Sigmoid colon (tissue), 7 donors: ENCODE data around the gene AP1M2. TPM values are rescaled to one million over a fixed set of nuclear protein-coding genes. Genes with fewer than 3 reads are reported as not detected.

Source experiments
- DNase-seq: peaks from one replicate; pipeline ENCODE4 v3.0.0-alpha.2; 2019
- H3K27ac ChIP-seq, 4 donors: fragments of 200-600 bp; sonication (generic); one replicate each; pipeline ENCODE4 v1.5.1; 2016 to 2019; ENCODE audit warnings: mild to moderate bottlenecking in 1 of 4
- H3K27me3 ChIP-seq, 3 donors: fragments of 200-600 bp; sonication (generic); one replicate each; pipeline ENCODE4 v1.5.1; 2019; ENCODE audit warnings: mild to moderate bottlenecking in 1 of 3
- H3K36me3 ChIP-seq, 4 donors: fragments of 200-600 bp; sonication (generic); one replicate each; pipeline ENCODE4 v1.5.1; 2016 to 2019
- H3K4me1 ChIP-seq, 4 donors: fragments of 200-600 bp; sonication (generic); one replicate each; pipeline ENCODE4 v1.5.1; 2017 to 2019
- H3K4me3 ChIP-seq, 4 donors: fragments of 200-600 bp; sonication (generic); one replicate each; pipeline ENCODE4 v1.5.1; 2017 to 2019; ENCODE audit warnings: mild to moderate bottlenecking in 2 of 4, moderate library complexity in 1 of 4
- H3K9me3 ChIP-seq, 4 donors: fragments of 200-600 bp in 3 of 4; sonication (generic) in 3 of 4; one replicate each; pipeline versions ENCODE4 v1.5.1 to v1.6.1; 2013 to 2019
- CTCF ChIP-seq, 4 experiments: fragments of 450-650 bp in 3 of 4; fragments of 200-600 bp in 1 of 4; IDR thresholded peaks; one replicate each; pipeline ENCODE4 v1.5.1; 2016 to 2019; ENCODE audit warnings: antibody characterized with exemption in 4 of 4, mild to moderate bottlenecking in 3 of 4, moderate library complexity in 2 of 4
- EP300 ChIP-seq, 4 donors: sonication (generic); formaldehyde crosslinking; IDR thresholded peaks; one replicate each; pipeline ENCODE4 v1.6.1; 2017; ENCODE audit warnings: antibody characterized with exemption in 4 of 4
- POLR2A ChIP-seq, 2 donors: fragments of 450-650 bp; IDR thresholded peaks; one replicate each; pipeline ENCODE4 v1.6.1; 2016; ENCODE audit warnings: antibody characterized with exemption in 2 of 2, mild to moderate bottlenecking in 2 of 2, moderate library complexity in 2 of 2
- POLR2AphosphoS5 ChIP-seq, 4 donors: sonication (generic); formaldehyde crosslinking; IDR thresholded peaks; one replicate each; pipeline ENCODE4 v1.6.1; 2017; ENCODE audit warnings: antibody characterized with exemption in 4 of 4
- WGBS, 2 donors: extraction: QIAGEN DNeasy Blood & Tissue Kit; methylation state at CpG; one replicate each; pipeline ENCODE4 v1.1.7; 2013; 5-methylcytosine and 5-hydroxymethylcytosine counted together
- intact Hi-C: fragments of 100-400 bp; cut with DNase I; formaldehyde crosslinking; loops from one replicate; pipeline ENCODE4 v1.15.1; 2023
- polyA plus RNA-seq, 3 donors: library from polyadenylated mRNA; stranded (reverse); fragments of 200-250 nt; gene quantifications; one replicate each; pipeline ENCODE4 v1.2.3, GENCODE V29; 2013
- small RNA-seq, 3 donors: library from RNA; depleted of rRNA; stranded (forward); fragments of <200 nt; gene quantifications; one replicate each; pipeline ENCODE3, GENCODE V24; 2016
- total RNA-seq, 4 donors: library from RNA; depleted of rRNA; stranded (reverse); fragments of >200 nt; gene quantifications; one replicate each; pipeline ENCODE4 v1.1.0, GENCODE V29; 2016
- donor health status: healthy with polysubstance abuse.
- donor health status: Bipolar disorder and iron deficiency.
- donor health status: healthy.

The AP1M2 gene
- total and polyA plus RNA-seq, 7 donors: 1.1 to 178 (median 95.8) TPM; not detected in 2

DNA sequence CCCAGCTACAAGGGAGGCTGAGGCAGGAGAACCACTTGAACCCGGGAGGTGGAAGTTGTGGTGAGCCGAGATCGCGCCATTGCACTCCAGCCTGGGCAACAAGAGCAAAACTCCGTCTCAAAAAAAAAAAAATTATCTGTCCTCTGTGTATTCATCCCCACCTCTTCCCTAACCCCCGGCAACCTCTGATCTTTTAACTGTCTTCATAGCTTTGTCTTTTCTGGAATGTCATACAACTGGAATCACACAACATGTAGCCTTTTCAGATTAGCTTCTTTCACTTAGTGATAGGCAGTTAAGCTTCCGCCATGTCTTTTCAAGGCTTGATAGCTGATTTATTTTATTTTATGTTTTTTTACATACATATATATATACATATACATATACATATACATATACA is 61.5 kb downstream of the AP1M2 start:
- Histone ChIP-seq H3K27me3 (peaks cover 0 to 4% (median 0%) of the 10 kb centered on the region in 3 donors), H3K4me3 (no peak overlapping the region), H3K27ac (no peak overlapping the region), H3K9me3 (no peaks in the 10 kb centered on the region), H3K36me3 (no peaks in the 10 kb centered on the region), H3K4me1 (no peaks in the 10 kb centered on the region)
- intact Hi-C loops: no loop called here
- no peak for DNase-seq
- TF ChIP-seq POLR2A (IDR thresholded peaks at IDR 0.05) (no peak), EP300 (IDR thresholded peaks at IDR 0.05) (no peak), POLR2AphosphoS5 (IDR thresholded peaks at IDR 0.05) (no peak), CTCF (IDR thresholded peaks at IDR 0.05) (no peak)
- 87 to 90% methylated on average over 7 of the region's 7 CpGs for WGBS, 2 donors

- Histone ChIP-seq H3K27ac (no peak overlapping the region), H3K36me3 (no peaks in the 10 kb centered on the region), H3K27me3 (peaks cover 8 to 27% (median 24%) of the 10 kb centered on the region in 3 donors), H3K9me3 (no peaks in the 10 kb centered on the region), H3K4me3 (no peak overlapping the region), H3K4me1 (peaks cover 0 to 6% (median 5%) of the 10 kb centered on the region in 4 donors)
- TF ChIP-seq POLR2AphosphoS5 (IDR thresholded peaks at IDR 0.05) (no peak), POLR2A (IDR thresholded peaks at IDR 0.05) (no peak), CTCF (IDR thresholded peaks at IDR 0.05) (no peak), EP300 (IDR thresholded peaks at IDR 0.05) (no peak)
- 68 to 82% methylated on average over 3 of the region's 3 CpGs for WGBS, 2 donors
- intact Hi-C loops: no loop called here
- DNase-seq: no peak
Observed at GRCh38 chr19:10523135-10523636, 63.9 kb downstream of the AP1M2 start.

Small RNA genes lying within 50 kb of the gene (small RNA-seq; reads per million reads assigned to genes)
- gene MIR1238: 0 to 0.54 (median 0) reads per million in 3 donors
- 0 reads per million in 3 donors for gene RNU7-140P

Other genes starting within 250 kb of the AP1M2 start
- 1 to 10 TPM; 1.9 to 4.2 (median 3.4) TPM for gene ICAM3, start 247.7 kb downstream of the AP1M2 start, total RNA-seq
- gene ICAM3, start 247.7 kb downstream of the AP1M2 start, polyA plus RNA-seq: 10 to 100 TPM; 24.5 to 45.2 (median 35.4) TPM
- 100 to 1,000 TPM in 1 of 4 donors, 10 to 100 TPM in 3; 36.7 to 125 (median 50.3) TPM for gene TYK2, start 206.7 kb downstream of the AP1M2 start, total RNA-seq
- gene TYK2, start 206.7 kb downstream of the AP1M2 start, polyA plus RNA-seq: 100 to 1,000 TPM in 1 of 3 donors, 10 to 100 TPM in 2; 35.6 to 117 (median 38.4) TPM
- gene CDC37, start 183.8 kb downstream of the AP1M2 start, total RNA-seq: 100 to 1,000 TPM; 106 to 144 (median 118) TPM
- gene CDC37, start 183.8 kb downstream of the AP1M2 start, polyA plus RNA-seq: 100 to 1,000 TPM; 129 to 294 (median 146) TPM
- gene PDE4A, start 166.8 kb downstream of the AP1M2 start, total RNA-seq: 10 to 100 TPM in 3 of 4 donors, 1 to 10 TPM in 1; 7.6 to 14.7 (median 12.9) TPM
- 1 to 10 TPM; 4.2 to 7.2 (median 6.2) TPM for gene PDE4A, start 166.8 kb downstream of the AP1M2 start, polyA plus RNA-seq
- 10 to 100 TPM; 45.4 to 67.8 (median 53.1) TPM for gene KEAP1, start 84.0 kb downstream of the AP1M2 start, total RNA-seq
- 10 to 100 TPM; 43.2 to 62.4 (median 50.5) TPM for gene KEAP1, start 84.0 kb downstream of the AP1M2 start, polyA plus RNA-seq
- gene S1PR5, start 69.9 kb downstream of the AP1M2 start, total RNA-seq: not detected
- gene S1PR5, start 69.9 kb downstream of the AP1M2 start, polyA plus RNA-seq: under 1 TPM in 1 of 3 donors, not detected in 2; 0.07 TPM
- 10 to 100 TPM; 11.4 to 25.5 (median 16.7) TPM for gene ATG4D, start 43.4 kb downstream of the AP1M2 start, total RNA-seq
- 10 to 100 TPM; 70.3 to 82.5 (median 77.5) TPM for gene ATG4D, start 43.4 kb downstream of the AP1M2 start, polyA plus RNA-seq
- 10 to 100 TPM; 13.6 to 21.1 (median 16.1) TPM for gene KRI1, start 21.3 kb downstream of the AP1M2 start, total RNA-seq
- gene KRI1, start 21.3 kb downstream of the AP1M2 start, polyA plus RNA-seq: 10 to 100 TPM in 2 of 3 donors, 1 to 10 TPM in 1; 7.2 to 28.9 (median 11.4) TPM
- gene CDKN2D, start 18.3 kb downstream of the AP1M2 start, total RNA-seq: 10 to 100 TPM in 3 of 4 donors, 1 to 10 TPM in 1; 7.5 to 14.9 (median 11.3) TPM
- 10 to 100 TPM; 17.4 to 28.2 (median 17.8) TPM for gene CDKN2D, start 18.3 kb downstream of the AP1M2 start, polyA plus RNA-seq
- gene SLC44A2, start 38.2 kb upstream of the AP1M2 start, total RNA-seq: 10 to 100 TPM; 19.3 to 31.0 (median 25.3) TPM
- gene SLC44A2, start 38.2 kb upstream of the AP1M2 start, polyA plus RNA-seq: 10 to 100 TPM; 12.9 to 88.6 (median 23.4) TPM
- 100 to 1,000 TPM in 2 of 4 donors, 10 to 100 TPM in 2; 83.5 to 109 (median 94.8) TPM for gene ILF3, start 67.0 kb upstream of the AP1M2 start, total RNA-seq
- gene ILF3, start 67.0 kb upstream of the AP1M2 start, polyA plus RNA-seq: 100 to 1,000 TPM in 1 of 3 donors, 10 to 100 TPM in 2; 25.7 to 146 (median 30.6) TPM
- 10 to 100 TPM; 21.7 to 34.2 (median 29.7) TPM for gene QTRT1, start 114.1 kb upstream of the AP1M2 start, total RNA-seq
- gene QTRT1, start 114.1 kb upstream of the AP1M2 start, polyA plus RNA-seq: 10 to 100 TPM; 64.9 to 93.6 (median 69.8) TPM
- gene DNM2, start 130.8 kb upstream of the AP1M2 start, total RNA-seq: 10 to 100 TPM; 53.2 to 96.7 (median 64.1) TPM
- 100 to 1,000 TPM; 152 to 326 (median 222) TPM for gene DNM2, start 130.8 kb upstream of the AP1M2 start, polyA plus RNA-seq
- 10 to 100 TPM; 14.1 to 35.3 (median 28.9) TPM for gene TMED1, start 248.9 kb upstream of the AP1M2 start, total RNA-seq
- 10 to 100 TPM; 10.8 to 21.8 (median 15.3) TPM for gene TMED1, start 248.9 kb upstream of the AP1M2 start, polyA plus RNA-seq